GM19438 (cell line): ENCODE measurements around the gene KIAA1614.

Experiments used
- ATAC-seq: cut with Tn5 transposase; IDR thresholded peaks from one replicate; pipeline ENCODE4 v1.9.1; 2021; ENCODE audit warnings: low read depth; ENCODE audit not compliant: unreplicated experiment

KIAA1614 gene

GRCh38 chr1:180988253-180988752 lies 75.6 kb downstream of the KIAA1614 start:
- ATAC-seq, result no peak

- ATAC-seq, result no peak
Observed at GRCh38 chr1:180994262-180994661, 81.6 kb downstream of the KIAA1614 start.

GRCh38 chr1:180997843-180998504 lies 85.3 kb downstream of the KIAA1614 start:
- ATAC-seq, result no peak
